NB4 (cell line): ENCODE measurements around the gene PSTPIP2.
"Not testable (repeated sequence)": the region's sequence is repeated elsewhere in the genome, so short reads cannot be mapped to it uniquely, and the experiment has no call there.

Source experiments
- DNase-seq: peaks from one replicate; pipeline ENCODE4 v3.0.0; 2010; ENCODE audit warnings: low read depth
- H3K4me3 ChIP-seq: one replicate; pipeline ENCODE4 v1.5.1; 2011; ENCODE audit warnings: mild to moderate bottlenecking, low read depth, low read length, moderate library complexity
- CTCF ChIP-seq: IDR thresholded peaks from one replicate; pipeline ENCODE4 v1.5.1; 2012; ENCODE audit warnings: low read depth, low read length
- MAX ChIP-seq: IDR thresholded peaks from 2 replicates; pipeline ENCODE4 v1.6.1; 2011; ENCODE audit warnings: low read depth, low read length
- MYC ChIP-seq: IDR thresholded peaks from 2 replicates; pipeline ENCODE4 v1.6.1; 2011; ENCODE audit warnings: low read depth, low read length
- POLR2A ChIP-seq: IDR thresholded peaks from 2 replicates; pipeline ENCODE4 v1.6.1; 2011; ENCODE audit warnings: mild to moderate bottlenecking; ENCODE audit not compliant: insufficient read length; ENCODE audit errors: extremely low read depth

The PSTPIP2 gene

GRCh38 chr18:46050268-46050667 is 21.8 kb downstream of the PSTPIP2 start:
- no peak for DNase-seq
- TF ChIP-seq CTCF (no peak), MAX (no peak), MYC (no peak), POLR2A (no peak)

DNA sequence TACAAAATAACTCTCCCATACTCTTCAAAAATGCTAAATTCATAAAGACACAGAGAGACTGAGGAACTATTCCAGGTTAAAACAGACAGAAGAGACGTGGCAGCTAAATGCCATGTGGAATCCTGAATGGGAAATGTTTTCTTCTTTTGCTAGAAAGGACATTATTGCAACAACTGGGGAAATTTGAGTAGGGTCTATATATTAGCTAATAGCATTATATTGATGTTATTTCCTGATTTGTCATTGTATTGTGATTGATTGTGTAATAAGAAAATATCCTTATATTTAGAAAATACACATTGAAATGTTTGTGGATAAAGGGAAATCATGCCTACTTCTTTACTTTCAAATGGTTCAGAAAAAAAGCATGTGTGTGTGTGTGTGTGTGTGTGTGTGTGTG is 23.4 kb downstream of the PSTPIP2 start:
- TF ChIP-seq POLR2A (no peak), MAX (no peak), CTCF (no peak), MYC (no peak)
- no peak overlapping the region for H3K4me3 ChIP-seq
- no peak for DNase-seq

More at GRCh38 chr18:46050268-46050667, 21.8 kb downstream of the PSTPIP2 start:
- H3K4me3 ChIP-seq: no peak overlapping the region

- DNase-seq, H3K4me3 ChIP-seq: not testable (repeated sequence)
Observed at GRCh38 chr18:46047369-46047768, 24.7 kb downstream of the PSTPIP2 start.

DNA sequence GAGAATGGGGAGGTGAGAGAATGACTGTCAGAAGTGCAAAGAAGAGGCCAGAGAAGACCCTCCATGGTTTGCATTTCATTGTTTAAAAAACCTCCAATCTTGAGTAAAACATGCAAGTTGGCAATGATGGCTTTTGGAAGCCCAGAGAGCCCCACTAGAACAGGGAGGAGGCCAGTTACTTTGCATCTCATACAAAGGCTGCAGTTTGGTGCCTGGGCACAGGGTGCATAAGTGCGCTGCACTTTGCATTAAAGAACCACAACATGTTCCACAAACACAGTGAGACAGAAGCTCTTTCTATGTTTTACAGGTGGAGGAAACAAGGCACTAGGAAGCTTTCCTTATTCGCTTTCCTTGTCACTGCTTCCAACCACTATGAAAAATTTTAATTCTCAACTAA is 25.4 kb downstream of the PSTPIP2 start:
- TF ChIP-seq MYC (no peak), CTCF (no peak), MAX (no peak), POLR2A (no peak)
- H3K4me3 ChIP-seq: no peak overlapping the region
- DNase-seq: no peak

GRCh38 chr18:46046126-46046525 is 25.9 kb downstream of the PSTPIP2 start:
- DNase-seq: no peak
- no peak overlapping the region for H3K4me3 ChIP-seq
- TF ChIP-seq POLR2A: no peak
- no peak for TF ChIP-seq MAX
- TF ChIP-seq MYC: no peak
- TF ChIP-seq CTCF: no peak

DNA sequence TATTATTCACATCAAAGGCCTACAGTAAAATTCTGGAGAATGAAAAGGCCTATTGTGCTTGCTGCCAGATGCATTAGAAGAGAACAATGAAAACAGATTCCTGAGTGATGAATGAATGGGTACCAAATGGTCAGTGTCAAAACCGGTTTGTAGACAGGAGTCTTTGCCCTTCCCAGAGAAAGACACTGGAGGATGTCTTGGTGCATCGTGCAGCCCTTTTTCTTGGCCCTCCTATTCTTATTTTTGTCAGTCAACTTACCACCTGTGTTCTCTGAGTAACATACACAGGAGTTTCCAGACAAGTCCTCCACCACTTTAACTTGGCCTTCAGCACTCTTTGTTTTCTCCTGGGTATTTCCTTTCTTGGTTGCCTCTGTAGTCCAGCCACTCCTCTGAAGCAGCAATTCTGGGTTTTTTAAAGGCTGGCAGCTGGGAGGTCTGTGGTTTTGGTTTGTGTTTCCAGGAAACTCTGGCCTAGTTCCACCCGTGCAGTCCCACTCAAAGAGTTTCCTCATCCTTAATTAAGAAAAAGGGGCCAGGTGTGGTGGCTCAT is 29.4 kb downstream of the PSTPIP2 start:
- TF ChIP-seq CTCF: no peak
- no peak for TF ChIP-seq MYC
- H3K4me3 ChIP-seq: no peak overlapping the region
- DNase-seq: peak; percentile 16

DNA sequence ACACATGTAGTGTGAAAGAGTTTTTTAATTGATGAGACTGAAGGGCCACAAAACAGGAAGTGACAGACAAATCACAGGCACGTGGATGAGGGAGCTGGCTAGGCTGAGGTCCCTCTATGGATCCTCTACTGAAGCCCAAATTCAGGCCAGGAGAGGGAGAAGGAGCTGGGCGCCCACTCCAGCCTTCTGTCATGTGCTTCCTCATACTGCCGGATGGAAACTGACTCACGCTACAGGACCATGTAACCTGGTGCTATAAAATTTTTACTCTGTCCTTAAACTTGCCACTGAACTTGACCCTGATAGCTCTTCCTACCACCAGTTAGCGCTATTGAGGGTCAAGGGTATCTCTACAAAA is 31.3 kb downstream of the PSTPIP2 start:
- peak; percentile 12 for DNase-seq
- no peak for TF ChIP-seq CTCF
- no peak for TF ChIP-seq MYC
- TF ChIP-seq MAX: no peak; the same call in 1 of the 2 replicates
- TF ChIP-seq POLR2A: no peak
- no peak overlapping the region for H3K4me3 ChIP-seq
